HG02571 (cell line): Measurements from ENCODE around the gene POR.

Source experiments
- ATAC-seq: cut with Tn5 transposase; IDR thresholded peaks from one replicate; pipeline ENCODE4 v1.9.1; 2021; ENCODE audit warnings: mild to moderate bottlenecking, moderate library complexity; ENCODE audit not compliant: unreplicated experiment

Gene POR

DNA sequence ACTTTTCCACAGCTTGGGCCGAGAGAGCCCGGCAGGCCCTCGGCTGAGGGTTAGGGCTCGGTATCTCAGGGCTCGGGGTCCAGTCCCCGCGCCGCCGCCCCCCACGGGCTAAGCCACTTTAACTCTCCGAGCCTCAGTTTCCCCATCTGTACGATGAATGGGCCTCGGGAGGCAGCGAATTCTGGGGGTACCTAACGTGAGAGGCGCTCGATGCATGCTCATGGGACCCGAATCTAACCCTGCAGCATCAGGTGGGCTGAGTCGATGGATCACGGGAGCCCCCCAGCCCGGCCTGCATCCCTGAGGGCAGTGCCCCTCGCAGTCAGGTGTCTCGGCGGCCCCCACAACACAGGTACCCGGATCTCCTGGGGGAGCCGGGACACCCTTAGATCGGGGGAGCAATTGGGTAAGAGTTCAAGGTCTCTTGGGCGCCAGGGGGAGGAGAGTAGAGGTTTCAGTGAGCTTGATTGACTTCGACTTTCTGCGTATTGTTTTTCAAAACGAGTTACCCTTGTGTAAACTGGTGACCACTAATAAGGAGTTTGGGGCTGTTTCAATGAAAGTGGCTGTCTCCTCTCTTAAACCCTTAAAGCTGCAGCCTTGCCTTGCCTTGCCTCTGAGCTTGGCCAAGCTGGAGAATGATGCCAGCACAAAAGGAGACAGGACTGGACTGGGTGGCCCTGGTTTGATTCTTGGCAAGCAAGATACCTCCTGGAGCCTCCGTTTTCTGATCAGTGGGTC is 631 bp downstream of the POR start:
- ATAC-seq, result peak; percentile 4

- ATAC-seq, result no peak
These were observed 1.3 kb downstream of the POR start for GRCh38 chr7:75916259-75916658.

DNA sequence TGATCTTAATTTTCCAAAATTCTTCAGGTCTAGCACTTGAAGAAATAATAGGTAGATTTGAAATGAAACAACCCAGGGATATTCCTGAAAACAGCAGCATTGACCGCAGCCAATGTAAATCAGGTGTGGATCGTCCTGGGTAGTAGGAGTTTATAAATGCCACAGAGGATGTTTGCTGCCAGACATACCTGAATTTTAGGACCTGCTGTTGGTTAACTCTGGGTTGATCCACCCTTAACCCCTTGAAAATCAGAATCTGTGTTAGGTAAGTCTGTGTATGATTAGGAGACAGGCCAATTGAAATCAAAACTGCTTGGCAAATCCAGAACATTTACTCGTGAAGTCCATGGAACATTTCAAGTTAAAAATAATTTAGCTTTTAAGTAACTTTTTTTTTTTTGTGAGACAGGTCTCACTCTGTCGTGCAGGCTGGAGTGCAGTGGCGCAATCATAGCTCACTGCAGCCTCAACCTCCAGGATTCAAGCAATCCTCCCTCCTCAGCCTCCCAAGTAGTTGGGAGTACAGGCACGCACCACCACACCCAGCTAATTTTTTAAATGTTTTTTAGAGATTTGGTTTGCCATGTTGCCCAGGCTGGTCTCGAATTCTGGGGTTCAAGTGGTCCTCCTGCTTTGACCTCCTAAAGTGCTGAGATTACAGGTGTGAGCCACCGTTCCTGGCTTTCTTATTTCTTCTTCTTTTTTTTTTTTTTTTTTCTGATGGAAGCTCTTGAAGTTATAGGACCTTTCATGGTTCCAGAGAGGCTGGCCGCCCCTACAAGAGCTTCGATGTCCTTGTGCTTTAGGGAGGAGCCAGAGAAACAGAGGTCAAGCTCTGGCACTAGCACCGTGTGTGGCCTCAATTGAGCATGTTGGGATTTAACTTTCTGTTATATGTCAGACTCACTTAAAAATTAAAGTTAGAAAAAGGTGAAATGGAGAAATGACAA is 2.0 kb downstream of the POR start:
- no peak for ATAC-seq

- no peak for ATAC-seq
These were observed 5.6 kb downstream of the POR start for GRCh38 chr7:75920431-75921161.

DNA sequence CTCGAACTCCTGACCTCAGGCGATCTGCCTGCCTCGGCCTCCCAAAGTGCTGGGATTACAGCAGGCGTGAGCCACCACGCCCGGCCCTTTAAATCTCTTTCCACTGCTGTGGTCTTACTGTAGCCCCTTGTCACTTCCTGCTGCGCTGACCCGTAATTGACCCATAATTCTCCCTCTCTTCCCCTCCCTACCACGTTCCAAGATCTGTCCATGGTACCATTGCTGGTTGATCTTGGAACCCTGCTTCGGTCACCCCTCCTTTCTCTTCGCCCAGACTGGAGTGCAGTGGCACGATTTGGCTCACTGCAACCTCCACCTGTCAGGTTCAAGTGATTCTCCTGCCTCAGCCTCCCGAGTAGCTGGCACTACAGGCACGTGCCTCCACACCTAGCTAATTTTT is 6.5 kb downstream of the POR start:
- no peak for ATAC-seq

DNA sequence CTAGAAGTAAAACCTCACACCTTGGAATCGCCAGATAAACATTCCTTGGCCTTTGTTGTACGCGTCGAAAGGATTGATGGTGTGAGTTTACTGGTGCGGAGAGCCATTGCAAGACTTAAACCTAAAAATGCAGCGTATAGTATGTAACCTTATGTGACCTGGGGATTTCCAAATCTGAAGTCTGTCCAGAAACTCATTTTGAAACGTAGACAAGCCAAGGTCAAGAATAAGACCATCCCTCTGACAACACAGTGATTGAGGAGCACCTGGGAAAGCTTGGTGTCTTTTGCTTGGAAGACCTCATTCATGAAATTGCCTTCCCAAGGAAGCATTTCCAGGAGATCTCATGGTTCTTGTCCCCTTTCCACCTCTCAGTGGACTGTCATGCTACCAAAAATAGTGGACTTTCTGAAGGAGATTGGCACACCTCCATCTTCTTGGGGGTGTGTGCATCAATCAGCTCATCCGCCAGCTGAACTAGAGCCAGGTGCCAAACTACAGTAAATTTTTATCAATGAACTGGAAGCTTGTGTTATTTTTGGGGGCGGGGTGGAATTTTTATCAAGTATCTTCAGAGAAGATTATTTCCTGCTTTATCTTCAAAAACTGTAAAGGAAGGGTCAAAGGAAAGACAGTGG is 8.1 kb downstream of the POR start:
- no peak for ATAC-seq

DNA sequence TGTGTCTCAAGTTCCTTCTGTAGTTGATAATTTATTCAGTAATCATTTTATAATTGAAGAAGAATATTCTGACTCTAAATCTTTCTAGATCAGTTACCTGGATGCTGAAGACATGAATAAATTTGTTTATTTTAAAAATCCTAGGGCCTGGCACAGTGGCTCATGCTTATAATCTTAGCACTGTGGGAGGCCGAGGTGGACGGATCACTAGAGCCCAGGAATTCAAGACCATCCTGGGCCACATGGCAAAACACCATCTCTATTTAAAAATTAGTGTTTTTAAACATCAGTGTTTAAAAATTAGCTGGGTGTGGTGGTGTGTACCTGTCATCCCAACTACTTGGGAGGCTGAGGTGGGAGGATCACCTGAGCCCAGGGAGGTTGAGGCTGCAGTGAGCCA is 9.3 kb downstream of the POR start:
- ATAC-seq, result no peak

- no peak for ATAC-seq
These were observed 9.9 kb downstream of the POR start for GRCh38 chr7:75924889-75925288.

DNA sequence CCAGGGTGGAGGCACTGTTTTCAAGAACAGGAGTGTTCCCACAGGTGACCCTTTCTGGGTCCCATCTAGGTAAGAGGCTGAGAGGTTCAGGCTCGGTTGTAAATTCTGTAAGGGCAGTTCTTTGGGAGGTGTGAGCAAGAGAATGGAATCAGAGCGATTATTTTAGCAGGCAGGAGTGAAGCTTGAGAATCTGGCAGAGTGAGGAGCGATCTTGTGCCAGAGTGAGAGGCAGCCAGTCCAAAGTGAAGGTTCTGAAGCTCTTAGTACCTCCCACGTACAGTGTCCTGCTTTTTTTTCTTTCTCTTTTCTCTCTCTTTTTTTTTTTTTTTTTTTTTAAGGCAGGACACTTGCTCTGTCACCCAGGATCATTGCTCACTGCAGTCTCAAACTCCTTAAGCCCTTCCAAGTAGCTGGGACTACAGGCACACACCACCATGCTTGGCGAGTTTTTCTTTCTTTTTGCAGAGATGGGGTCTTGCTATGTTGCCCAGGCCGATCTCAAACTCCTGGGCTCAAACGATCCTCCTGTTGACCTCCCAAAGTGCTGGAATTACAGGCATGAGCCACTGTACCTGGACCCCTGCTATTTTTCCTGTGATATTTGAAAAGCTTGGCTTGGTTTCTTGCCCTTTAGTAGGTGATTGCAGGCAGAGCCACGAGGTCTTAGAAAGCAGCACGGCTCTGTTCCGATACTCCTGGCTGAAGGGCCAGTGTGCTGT is 10.9 kb downstream of the POR start:
- ATAC-seq, result no peak

GRCh38 chr7:75928568-75928914 is 13.6 kb downstream of the POR start:
- ATAC-seq, result no peak

- ATAC-seq, result no peak
These were observed 16.7 kb downstream of the POR start for GRCh38 chr7:75931680-75932079.

DNA sequence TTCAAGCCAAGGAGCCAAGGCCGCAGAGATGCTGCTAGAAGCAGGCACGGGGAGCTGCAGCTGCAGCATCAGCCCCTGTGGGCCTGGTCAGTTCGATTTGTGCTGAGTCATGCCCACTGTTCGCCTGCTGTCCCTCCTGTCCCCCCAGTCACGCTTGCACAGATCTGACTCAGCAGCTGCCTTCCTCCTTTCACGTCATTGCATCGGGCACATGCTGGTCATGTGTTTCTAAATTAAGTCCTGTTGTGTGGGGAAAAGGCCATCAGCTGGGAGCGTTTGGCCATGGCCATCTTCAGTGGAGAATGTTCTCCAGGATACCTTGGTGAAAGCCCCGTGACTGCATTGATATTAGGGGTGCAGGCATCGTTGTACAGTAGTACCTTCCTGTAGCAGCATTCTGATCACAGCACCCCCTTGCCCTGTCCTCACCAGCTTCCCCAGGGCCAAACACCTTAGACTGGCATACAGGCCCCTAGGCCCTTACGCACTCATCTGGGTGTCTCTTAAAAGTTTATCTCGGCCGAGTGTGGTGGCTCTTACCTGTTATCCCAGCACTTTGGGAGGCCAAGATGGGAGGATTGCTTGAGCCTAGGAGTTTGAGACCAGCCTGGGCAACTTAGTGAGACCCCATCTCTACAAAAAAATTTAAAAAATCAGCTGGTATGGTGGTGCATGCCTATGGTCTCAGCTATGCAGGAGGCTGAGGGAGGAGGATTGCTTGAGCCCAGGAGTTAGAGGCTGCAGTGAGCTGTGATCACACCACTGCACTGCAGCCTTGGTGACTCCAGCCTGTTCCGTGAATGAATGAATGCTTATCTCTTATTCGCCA is 23.2 kb downstream of the POR start:
- ATAC-seq, result no peak

GRCh38 chr7:75938921-75939320 is 24.0 kb downstream of the POR start:
- ATAC-seq, result no peak

GRCh38 chr7:75943864-75944263 is 28.9 kb downstream of the POR start:
- ATAC-seq, result no peak

DNA sequence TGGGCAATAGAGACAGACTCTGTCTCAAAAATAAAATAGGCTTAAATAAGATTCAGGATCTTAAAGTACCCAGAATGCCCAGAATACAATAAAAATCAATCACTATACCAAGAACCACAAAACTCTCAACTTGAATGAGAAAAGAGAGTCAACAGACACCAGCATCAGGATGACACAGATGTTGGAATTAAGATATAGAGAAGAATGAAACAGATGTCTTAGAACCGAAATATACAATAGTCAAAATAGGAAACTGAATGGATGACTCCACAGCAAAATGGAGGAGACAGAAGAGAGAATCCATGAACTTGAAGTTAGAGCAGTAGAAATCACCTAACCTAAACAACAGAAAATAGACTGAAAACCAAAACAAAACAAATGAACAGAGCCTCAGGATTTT is 29.6 kb downstream of the POR start:
- ATAC-seq, result no peak

- no peak for ATAC-seq
These were observed 30.6 kb downstream of the POR start for GRCh38 chr7:75945297-75946168.

DNA sequence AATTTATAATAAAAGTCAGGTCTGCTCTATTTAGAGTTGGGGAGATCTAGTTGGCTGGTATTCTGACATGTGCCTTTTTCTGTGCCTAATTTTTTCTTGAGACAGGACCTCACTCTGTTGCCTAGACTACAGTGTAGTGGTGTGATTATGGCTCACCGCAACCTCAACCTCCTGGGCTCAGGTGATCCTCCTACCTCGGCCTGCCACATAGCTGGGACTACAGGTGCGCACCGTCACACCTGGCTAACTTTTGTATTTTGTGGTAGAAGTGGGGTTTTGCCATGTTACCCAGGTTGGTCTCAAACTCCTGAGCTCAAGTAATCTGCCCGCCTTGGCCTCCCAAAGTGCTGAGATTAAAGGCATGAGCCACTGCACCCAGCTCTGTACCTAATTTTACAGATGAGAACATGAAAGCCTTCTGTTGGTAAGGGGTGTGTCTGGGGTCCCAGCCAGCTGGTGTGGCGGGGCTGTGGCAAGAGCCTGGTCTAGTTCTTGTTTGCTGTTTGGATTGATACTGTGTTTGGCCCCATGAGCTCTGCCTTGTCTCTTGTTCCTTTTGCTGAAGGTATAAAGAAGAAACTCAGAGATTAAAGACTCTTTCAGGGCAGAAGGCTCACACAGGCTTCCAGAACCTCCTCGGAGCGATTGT is 31.4 kb downstream of the POR start:
- ATAC-seq, result no peak

DNA sequence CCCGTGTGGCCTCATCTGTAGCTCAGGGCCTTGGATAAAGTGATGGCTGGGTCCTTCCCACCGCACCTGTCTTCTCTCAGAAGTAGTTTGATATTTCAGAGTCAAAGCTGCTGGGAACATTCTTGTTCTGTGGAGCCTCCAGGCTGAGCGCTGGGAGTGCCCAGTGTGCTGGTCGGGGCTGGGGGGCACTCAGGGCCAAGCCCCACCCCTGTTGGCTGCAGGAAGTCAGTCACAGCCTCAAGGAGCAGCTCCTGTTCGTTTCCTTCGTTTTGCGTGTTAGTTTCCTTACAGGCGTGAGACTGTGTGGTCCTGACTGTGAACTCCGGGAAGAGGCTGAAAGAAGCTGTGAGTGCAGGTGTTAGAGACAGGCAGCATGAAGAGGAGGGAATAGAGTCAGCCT is 33.2 kb downstream of the POR start:
- ATAC-seq, result no peak
